ENCODE data around the gene TENT4A. TPM values are rescaled to one million over a fixed set of nuclear protein-coding genes. Genes with fewer than 3 reads are reported as not detected.

Gene TENT4A
- total RNA-seq, 2 donors from 2014 or later: 45.0 to 49.8 TPM

DNA sequence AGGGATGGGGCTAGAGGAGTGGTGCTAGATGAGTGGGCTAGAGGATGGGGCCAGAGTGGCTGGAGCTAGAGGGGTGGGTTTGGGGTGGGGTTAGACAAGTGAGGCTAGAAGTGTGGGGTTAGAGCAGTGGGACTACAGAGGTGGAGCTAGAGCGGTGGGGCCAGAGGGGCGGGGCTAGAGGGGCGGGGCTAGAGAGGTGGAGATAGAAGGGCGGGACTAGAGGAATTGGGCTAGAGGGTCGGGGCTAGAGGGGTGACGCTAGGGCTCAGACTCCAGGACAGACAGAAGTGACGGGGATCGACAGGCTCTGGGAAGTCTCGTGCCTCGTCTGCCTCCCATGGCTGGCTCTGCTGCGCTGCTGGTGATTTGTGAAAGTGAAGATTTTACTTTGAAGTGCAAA, 31.0 kb upstream of the TENT4A start:
- Mint-ChIP-seq H3K27ac (no peak overlapping the region), H3K36me3 (ENCODE audit: insufficient read depth in 2 of 2) (peaks cover 0 to 2% of the 10 kb centered on the region in 2 donors), H3K4me3 (no peak overlapping the region), H3K9me3 (peaks cover 2 to 3% of the 10 kb centered on the region in 2 donors), H3K27me3 (ENCODE audit: low read depth) (peaks cover 49% of the 10 kb centered on the region), H3K4me1 (ENCODE audit: low read depth) (peaks cover 8% of the 10 kb centered on the region)
- no peak for ATAC-seq (replicated peaks in 1 of 2)
- no peak for DNase-seq

DNA sequence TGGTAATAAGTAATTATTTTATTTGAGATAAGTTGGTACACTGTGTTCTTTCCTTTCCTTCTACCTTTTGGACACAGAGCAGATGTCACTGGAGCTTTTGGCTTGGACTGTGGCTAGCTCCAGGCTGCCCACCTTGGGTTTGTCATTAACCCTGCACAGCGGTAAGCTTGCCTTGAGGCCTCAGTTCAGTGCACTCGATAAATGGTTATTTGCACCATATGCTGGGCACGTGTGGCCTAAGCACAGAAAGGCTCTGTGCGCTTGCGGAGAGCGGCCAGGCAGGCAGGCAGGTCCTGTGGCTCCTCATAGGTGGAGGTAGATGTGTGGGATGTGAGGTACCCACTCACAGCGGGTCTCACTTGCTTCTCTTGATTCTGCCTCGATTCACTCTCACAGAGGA, 30.0 kb upstream of the TENT4A start:
- H3K9me3 Mint-ChIP-seq: peaks cover 2 to 3% of the 10 kb centered on the region in 2 donors
- DNase-seq (no peak), ATAC-seq (replicated peaks in 1 of 2) (no peak)
- peaks cover 0 to 2% of the 10 kb centered on the region in 2 donors for H3K36me3 Mint-ChIP-seq (ENCODE audit: insufficient read depth in 2 of 2)
- H3K4me1 Mint-ChIP-seq (ENCODE audit: low read depth): peaks cover 13% of the 10 kb centered on the region
- H3K4me3 Mint-ChIP-seq: no peak overlapping the region
- peaks cover 59% of the 10 kb centered on the region for H3K27me3 Mint-ChIP-seq (ENCODE audit: low read depth)
- H3K27ac Mint-ChIP-seq: no peak overlapping the region

DNA sequence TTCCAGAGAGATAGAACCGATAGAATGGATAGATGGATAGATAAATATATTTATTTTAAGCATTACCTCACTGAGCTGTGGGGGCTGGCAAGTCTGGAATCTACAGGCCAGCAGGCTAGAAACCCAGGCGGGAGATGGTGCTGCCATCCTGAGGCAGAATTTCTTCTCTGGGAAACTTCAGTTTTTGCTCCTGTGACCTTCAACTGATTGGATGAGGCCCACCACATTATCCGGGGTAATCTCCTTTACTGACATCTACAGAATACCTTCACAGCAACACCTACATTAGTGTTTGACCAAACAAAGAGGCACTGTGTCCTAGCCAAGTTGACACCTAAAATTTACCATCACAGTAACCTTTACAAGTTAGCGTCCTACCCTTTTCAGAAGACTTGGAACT, 29.2 kb upstream of the TENT4A start:
- DNase-seq (no peak), ATAC-seq (replicated peaks in 1 of 2) (no peak)
- Mint-ChIP-seq H3K27ac (no peak overlapping the region), H3K9me3 (peaks cover 2 to 3% of the 10 kb centered on the region in 2 donors), H3K36me3 (ENCODE audit: insufficient read depth in 2 of 2) (peaks cover 0 to 2% of the 10 kb centered on the region in 2 donors), H3K4me3 (no peak overlapping the region), H3K27me3 (ENCODE audit: low read depth) (peaks cover 54% of the 10 kb centered on the region), H3K4me1 (ENCODE audit: low read depth) (peaks cover 13% of the 10 kb centered on the region)

DNA sequence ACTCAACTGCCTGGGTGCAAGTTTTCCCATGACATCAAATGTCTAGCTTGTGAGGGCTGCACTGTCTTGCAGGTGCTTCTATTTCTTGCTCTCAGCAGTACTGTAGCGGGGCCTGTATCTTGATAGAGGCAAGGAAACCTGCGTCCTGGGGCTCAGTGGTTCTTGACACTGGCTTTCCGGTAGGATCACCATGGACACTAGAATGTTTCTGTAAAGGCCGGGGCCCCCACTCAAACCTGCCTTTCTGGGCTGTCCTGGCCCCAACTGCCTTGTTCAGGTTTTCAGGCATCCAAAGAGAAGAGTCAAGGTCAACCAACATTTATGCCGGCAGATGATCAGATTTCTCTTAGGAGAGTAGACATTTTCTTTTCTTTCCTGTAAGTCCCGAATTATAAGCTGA, 26.7 kb upstream of the TENT4A start:
- H3K4me1 Mint-ChIP-seq (ENCODE audit: low read depth): peaks cover 13% of the 10 kb centered on the region
- H3K4me3 Mint-ChIP-seq: peak overlapping the region; percentile 31 to 49
- ATAC-seq (replicated peaks in 1 of 2) (no peak), DNase-seq (no peak)
- H3K36me3 Mint-ChIP-seq (ENCODE audit: insufficient read depth in 2 of 2): peaks cover 0 to 2% of the 10 kb centered on the region in 2 donors
- peaks cover 2 to 3% of the 10 kb centered on the region in 2 donors for H3K9me3 Mint-ChIP-seq
- H3K27me3 Mint-ChIP-seq (ENCODE audit: low read depth): peaks cover 71% of the 10 kb centered on the region
- no peak overlapping the region for H3K27ac Mint-ChIP-seq

DNA sequence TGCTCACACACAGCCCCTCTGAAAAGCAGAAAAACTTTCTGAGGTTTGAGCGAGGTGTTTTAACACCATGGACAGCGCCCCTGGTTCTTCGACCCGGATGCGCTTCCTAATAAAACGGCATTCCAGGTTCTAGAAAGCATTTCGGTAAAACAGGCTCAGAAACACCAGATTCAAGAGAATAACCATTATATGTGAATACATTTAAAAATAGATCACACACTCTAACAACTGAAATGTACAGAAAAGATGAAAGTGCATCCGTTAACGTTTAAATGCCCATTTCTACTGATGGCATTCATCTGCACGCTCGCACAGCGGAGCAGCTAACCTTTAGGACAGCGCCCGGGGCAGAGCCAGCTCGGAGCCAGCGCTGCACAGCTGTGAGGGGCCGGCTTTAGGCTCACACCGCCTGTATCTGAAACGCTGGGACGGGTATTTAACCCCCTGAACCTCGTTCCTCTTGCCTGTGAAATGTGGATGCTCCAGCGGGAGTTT, 26.3 kb upstream of the TENT4A start:
- H3K9me3 Mint-ChIP-seq: no peaks in the 10 kb centered on the region
- no peaks in the 10 kb centered on the region for H3K36me3 Mint-ChIP-seq (ENCODE audit: insufficient read depth in 2 of 2)
- peaks cover 13% of the 10 kb centered on the region for H3K4me1 Mint-ChIP-seq (ENCODE audit: low read depth)
- peak overlapping the region; percentile 4 to 49 for H3K4me3 Mint-ChIP-seq
- DNase-seq: no peak
- H3K27me3 Mint-ChIP-seq (ENCODE audit: low read depth): peaks cover 66% of the 10 kb centered on the region
- peak in 1 of 2 donors; percentile 45 for ATAC-seq (replicated peaks in 1 of 2)
- no peak overlapping the region for H3K27ac Mint-ChIP-seq

DNA sequence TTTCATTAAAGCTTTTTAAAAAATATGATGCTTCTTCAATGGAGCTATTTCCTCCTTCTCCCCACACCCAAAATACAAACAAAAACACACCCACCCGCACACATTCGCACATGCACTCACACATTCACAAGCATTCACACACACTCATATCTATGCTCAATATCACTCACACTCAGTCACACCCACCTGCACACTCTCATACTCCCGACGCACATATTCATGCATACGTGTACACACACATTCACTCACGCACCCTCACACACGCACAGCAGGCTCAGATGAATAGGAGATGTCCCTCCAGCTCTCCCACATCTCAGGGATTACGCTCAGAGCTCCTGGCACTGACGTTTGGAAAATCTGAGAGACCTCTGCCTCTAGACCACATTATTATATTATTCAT, 25.7 kb upstream of the TENT4A start:
- DNase-seq: no peak
- Mint-ChIP-seq H3K9me3 (peaks cover 0 to 1% of the 10 kb centered on the region in 2 donors), H3K27ac (no peak overlapping the region), H3K36me3 (ENCODE audit: insufficient read depth in 2 of 2) (peaks cover 0 to 2% of the 10 kb centered on the region in 2 donors), H3K27me3 (ENCODE audit: low read depth) (peaks cover 65% of the 10 kb centered on the region), H3K4me1 (ENCODE audit: low read depth) (peaks cover 13% of the 10 kb centered on the region), H3K4me3 (peak overlapping the region in 1 of 2 donors; percentile 4)
- no peak for ATAC-seq (replicated peaks in 1 of 2)

GRCh38 chr5:6692906-6693305, 20.3 kb upstream of the TENT4A start:
- Mint-ChIP-seq H3K36me3 (ENCODE audit: insufficient read depth in 2 of 2) (peaks cover 1 to 4% of the 10 kb centered on the region in 2 donors), H3K27ac (no peak overlapping the region), H3K9me3 (peaks cover 0 to 1% of the 10 kb centered on the region in 2 donors), H3K4me3 (no peak overlapping the region), H3K27me3 (ENCODE audit: low read depth) (peaks cover 46% of the 10 kb centered on the region), H3K4me1 (ENCODE audit: low read depth) (no peaks in the 10 kb centered on the region)
- ATAC-seq (replicated peaks in 1 of 2) (peak in 1 of 2 donors; percentile 66), DNase-seq (no peak)

- Mint-ChIP-seq H3K27ac (no peak overlapping the region), H3K9me3 (no peaks in the 10 kb centered on the region), H3K27me3 (ENCODE audit: low read depth) (peaks cover 50% of the 10 kb centered on the region), H3K36me3 (ENCODE audit: insufficient read depth in 2 of 2) (peaks cover 0 to 1% of the 10 kb centered on the region in 2 donors), H3K4me3 (no peak overlapping the region), H3K4me1 (ENCODE audit: low read depth) (no peaks in the 10 kb centered on the region)
- no peak for ATAC-seq (replicated peaks in 1 of 2)
- DNase-seq: no peak
Observed at GRCh38 chr5:6698696-6699095, 14.5 kb upstream of the TENT4A start.

GRCh38 chr5:6699357-6699756, 13.9 kb upstream of the TENT4A start:
- H3K4me1 Mint-ChIP-seq (ENCODE audit: low read depth): no peaks in the 10 kb centered on the region
- H3K27ac Mint-ChIP-seq: no peak overlapping the region
- DNase-seq: no peak
- H3K9me3 Mint-ChIP-seq: no peaks in the 10 kb centered on the region
- peaks cover 0 to 1% of the 10 kb centered on the region in 2 donors for H3K36me3 Mint-ChIP-seq (ENCODE audit: insufficient read depth in 2 of 2)
- ATAC-seq (replicated peaks in 1 of 2): no peak
- H3K27me3 Mint-ChIP-seq (ENCODE audit: low read depth): peaks cover 46% of the 10 kb centered on the region
- H3K4me3 Mint-ChIP-seq: no peak overlapping the region

DNA sequence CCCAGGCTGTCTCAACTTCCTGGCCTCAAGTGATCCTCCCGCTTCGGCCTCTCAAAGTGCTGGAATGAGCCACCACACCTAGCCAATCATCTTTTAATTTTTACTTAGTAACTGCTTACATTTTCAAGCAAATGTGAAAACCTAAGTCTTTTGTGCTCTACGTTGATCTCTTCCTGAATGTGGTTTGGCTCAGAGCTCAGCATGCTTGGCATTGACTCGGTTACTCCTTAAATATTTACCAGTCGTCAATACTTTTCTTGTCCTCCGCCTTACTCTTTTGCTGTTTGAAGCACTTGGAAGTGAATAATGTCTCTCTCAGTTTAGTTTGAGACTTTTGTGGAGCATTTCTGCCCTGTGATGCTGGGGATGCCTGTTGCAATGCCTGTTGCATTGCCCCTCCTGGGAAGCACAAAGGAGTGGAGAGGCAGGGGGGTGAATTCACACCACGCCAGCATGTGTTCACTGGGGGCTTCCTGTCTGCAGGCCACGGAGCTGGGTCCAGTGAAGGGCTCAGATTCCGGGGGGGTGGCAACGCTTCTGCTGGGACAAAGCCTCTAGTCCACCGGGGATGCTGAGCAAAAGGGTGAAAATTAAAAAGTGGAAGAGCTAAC, 13.1 kb upstream of the TENT4A start:
- no peak for ATAC-seq (replicated peaks in 1 of 2)
- no peak for DNase-seq
- no peaks in the 10 kb centered on the region for H3K9me3 Mint-ChIP-seq
- no peak overlapping the region for H3K27ac Mint-ChIP-seq
- no peak overlapping the region for H3K4me3 Mint-ChIP-seq
- peaks cover 43% of the 10 kb centered on the region for H3K27me3 Mint-ChIP-seq (ENCODE audit: low read depth)
- H3K36me3 Mint-ChIP-seq (ENCODE audit: insufficient read depth in 2 of 2): peaks cover 0 to 1% of the 10 kb centered on the region in 2 donors
- peaks cover 7% of the 10 kb centered on the region for H3K4me1 Mint-ChIP-seq (ENCODE audit: low read depth)

DNA sequence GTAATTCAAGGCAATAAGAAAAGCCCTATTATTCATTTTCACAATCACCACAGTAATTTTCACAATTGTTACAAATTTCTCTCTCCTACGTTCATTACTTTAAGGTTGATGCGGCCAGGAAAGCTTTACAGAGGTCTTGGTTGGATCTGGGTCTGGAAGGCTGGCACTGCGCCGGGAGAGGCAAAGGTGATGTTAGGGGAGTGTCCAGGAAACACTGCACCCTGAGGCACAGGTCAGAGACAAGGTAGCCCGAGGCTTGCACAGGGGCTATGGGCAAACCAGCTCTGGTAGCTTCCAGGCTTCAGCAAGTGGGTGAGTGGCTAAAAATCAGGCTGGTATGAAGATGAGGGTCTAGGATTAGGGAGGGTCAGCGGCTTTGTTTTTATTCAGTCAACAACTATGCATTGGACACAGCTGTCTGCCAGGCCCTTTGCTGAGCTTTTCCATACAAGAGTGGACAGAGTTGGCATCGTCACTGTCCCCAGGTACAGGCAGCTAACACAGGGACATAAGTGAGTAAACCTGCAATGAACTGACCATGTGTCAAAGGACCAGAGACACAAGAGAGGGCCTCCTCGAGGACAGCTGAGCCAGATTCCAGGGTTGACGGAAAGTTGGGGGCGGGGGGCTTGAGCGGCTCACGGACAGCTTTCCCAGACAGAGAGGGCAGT, 12.4 kb upstream of the TENT4A start:
- no peak overlapping the region for H3K27ac Mint-ChIP-seq
- ATAC-seq (replicated peaks in 1 of 2) (no peak), DNase-seq (no peak)
- no peak overlapping the region for H3K4me3 Mint-ChIP-seq
- H3K9me3 Mint-ChIP-seq: no peaks in the 10 kb centered on the region
- peaks cover 43% of the 10 kb centered on the region for H3K27me3 Mint-ChIP-seq (ENCODE audit: low read depth)
- H3K36me3 Mint-ChIP-seq (ENCODE audit: insufficient read depth in 2 of 2): no peaks in the 10 kb centered on the region
- H3K4me1 Mint-ChIP-seq (ENCODE audit: low read depth): peaks cover 11% of the 10 kb centered on the region

GRCh38 chr5:6701491-6701890, 11.7 kb upstream of the TENT4A start:
- H3K27ac Mint-ChIP-seq: no peak overlapping the region
- DNase-seq: no peak
- no peak overlapping the region for H3K4me3 Mint-ChIP-seq
- H3K36me3 Mint-ChIP-seq (ENCODE audit: insufficient read depth in 2 of 2): no peaks in the 10 kb centered on the region
- H3K27me3 Mint-ChIP-seq (ENCODE audit: low read depth): peaks cover 40% of the 10 kb centered on the region
- H3K9me3 Mint-ChIP-seq: no peaks in the 10 kb centered on the region
- H3K4me1 Mint-ChIP-seq (ENCODE audit: low read depth): peaks cover 11% of the 10 kb centered on the region
- no peak for ATAC-seq (replicated peaks in 1 of 2)

DNA sequence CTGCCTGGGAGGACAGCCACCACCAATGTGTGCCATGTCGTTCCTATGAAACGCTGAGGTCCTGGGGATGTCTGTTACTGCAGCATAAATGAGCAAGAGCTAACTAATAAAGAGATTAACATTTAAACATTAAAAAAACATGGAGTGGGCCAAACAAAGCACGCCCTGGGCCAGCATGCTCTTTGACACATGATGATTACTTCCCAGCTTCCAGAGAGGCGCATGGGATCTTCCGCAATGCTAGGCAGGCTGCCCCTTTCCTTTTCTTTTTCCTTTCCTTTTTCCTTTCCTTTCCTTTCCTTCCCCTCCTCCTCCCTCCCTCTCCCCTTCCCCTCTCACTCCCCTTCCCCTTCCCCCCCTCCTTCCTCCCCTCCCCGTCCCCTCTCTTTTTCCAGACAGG, 10.6 kb upstream of the TENT4A start:
- Mint-ChIP-seq H3K4me3 (no peak overlapping the region), H3K4me1 (ENCODE audit: low read depth) (peaks cover 11% of the 10 kb centered on the region), H3K27me3 (ENCODE audit: low read depth) (peaks cover 29% of the 10 kb centered on the region), H3K27ac (no peak overlapping the region), H3K36me3 (ENCODE audit: insufficient read depth in 2 of 2) (no peaks in the 10 kb centered on the region), H3K9me3 (no peaks in the 10 kb centered on the region)
- DNase-seq: no peak
- no peak for ATAC-seq (replicated peaks in 1 of 2)
